GM18508 (cell line): ENCODE results near the gene CD300LD.

Experiments used
- ATAC-seq: cut with Tn5 transposase; IDR thresholded peaks from one replicate; pipeline ENCODE4 v1.9.1; 2021; ENCODE audit warnings: moderate number of reproducible peaks; ENCODE audit not compliant: insufficient read depth, unreplicated experiment

Gene CD300LD

DNA sequence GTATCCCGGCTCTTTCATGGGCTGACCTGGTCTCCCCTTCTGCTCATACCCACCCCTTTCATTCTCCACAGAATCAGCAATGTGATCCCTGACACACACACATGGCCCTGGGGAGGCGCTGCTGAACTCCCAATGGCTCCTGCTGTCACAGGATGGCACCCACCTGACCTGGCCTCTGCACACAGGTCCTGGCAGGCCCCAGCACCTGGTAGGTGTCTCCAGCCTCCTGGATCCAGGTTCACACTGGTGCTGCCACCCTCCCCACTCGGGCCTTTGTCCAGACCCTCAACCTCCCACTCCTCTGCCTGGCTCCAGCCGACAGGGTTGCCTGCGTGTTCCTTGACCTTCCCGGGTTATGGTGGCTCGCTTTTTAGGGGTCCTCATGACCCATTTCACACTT lies 44.8 kb downstream of the CD300LD start:
- ATAC-seq, result no peak

DNA sequence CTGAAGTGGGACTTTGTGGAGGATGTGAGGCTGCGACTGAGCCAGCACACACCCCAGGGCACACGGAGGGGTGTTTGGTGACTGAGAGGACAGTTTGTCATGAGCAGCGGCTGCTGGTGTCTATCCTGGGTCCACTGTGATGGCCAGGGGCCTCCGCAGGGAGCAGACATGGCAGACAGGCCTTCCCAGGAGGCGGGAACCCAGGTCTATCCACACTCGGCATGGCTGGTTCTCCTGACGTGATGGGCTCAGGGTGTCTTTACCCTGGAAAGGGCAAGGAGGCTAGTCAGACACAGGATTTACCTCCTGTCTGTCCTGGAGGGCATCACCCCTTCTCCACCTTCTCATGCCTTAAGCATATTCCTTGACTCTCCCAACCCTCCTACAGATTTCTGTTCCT lies 45.5 kb downstream of the CD300LD start:
- ATAC-seq, result no peak

DNA sequence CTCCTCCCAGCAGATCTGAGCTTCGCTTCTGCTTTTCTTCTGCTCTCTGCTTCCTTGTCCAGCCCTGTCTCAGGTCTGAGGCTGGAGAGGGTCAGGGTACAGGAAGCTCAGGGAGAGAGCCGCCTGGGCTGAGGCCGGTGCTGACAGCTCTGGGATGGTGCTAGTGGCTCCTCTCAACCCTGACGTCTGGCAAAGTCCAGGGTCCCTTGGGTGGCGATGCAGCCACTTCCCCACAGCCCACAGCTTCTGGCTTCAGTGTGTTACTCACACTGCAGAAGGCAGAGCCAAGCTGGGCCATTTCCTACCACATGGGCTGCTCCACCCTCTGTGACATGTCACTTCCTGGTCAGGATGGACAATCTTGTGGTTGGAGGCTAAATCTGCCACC lies 46.2 kb downstream of the CD300LD start, which contains the start of gene CD300C:
Gene CD300C, minus strand, starts transcription at position 273 of the 388 bp plus-strand sequence. CDS start 333 bp downstream, outside the sequence.
- no peak for ATAC-seq

DNA sequence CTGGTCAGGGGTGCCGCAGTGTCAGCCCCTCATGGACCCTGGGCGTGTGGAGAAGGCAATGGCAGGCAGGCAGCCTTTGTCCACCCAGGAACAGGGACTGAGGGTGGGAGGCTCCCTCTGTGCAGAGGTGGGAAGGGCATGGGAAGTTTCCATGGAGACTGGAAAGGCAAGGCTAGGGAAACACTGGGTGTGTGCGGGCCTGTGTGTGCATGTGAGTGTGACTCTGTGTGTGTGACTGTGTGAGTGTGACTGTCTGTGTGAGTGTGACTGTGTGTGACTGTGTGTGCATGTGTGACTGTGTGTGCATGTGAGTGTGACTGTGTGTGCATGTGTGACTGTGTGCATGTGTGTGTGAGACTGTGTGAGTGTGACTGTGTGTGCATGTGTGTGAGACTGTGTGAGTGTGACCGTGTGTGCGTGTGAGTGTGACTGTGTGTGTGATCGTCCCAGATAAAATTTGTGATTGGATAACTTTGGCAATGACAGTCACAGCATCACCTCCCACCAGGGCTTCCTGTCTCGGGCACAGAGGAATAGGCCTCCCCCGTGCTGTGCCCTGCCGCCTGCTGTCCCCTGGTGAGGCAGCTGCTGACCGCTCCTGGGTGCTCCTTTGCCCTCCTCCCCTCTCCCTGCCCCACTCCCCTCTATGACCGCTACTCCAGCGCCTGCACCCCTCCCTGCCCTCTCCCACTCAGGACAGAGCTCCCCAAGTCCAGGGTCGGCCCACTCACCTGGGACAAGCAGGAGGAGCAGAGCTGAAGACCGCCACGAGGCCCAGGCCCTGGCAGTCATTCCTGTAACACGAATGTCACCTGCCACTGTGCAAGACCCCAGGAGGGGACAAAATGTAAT lies 46.9 kb downstream of the CD300LD start:
- no peak for ATAC-seq

DNA sequence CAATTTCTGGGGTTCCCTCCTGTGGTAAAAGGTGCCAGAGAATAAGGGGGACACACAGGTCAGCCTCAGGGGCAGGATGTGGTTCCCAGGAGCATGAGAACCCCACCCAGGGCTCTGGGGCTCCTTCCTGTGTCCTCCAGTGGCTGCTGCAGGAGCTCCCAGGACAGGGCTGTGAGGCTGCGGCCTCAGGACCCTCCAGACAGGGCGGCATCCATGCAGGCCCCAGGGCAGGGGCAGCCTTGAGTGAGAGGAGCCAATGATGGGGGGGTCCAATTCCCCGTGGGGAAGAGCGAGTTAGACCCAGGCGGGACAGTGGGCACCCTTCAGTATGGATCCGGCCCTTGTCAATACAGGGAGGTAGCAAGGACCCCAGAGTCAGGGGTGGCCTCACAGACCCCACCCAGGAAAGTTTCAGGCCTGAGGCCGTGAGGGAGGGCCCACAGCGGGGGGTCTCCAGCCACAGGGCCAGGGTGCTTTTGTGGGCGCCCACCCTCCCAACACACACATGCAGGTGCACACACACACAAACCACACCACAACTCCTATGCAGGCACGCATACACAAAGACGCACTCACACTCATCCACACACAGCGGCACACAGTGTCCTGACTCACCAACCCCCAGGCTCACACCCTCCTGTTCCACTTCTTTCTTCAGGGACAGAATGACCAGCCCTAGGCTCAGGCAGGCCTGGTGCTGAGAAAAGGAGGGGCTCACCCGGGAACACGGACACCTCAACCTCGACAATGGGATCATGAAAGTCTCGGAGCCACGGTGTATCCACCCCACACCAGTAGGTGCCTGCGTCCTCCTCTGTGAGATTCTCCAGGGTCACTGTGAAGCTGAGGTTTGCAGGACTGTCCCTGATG lies 48.0 kb downstream of the CD300LD start:
- no peak for ATAC-seq

DNA sequence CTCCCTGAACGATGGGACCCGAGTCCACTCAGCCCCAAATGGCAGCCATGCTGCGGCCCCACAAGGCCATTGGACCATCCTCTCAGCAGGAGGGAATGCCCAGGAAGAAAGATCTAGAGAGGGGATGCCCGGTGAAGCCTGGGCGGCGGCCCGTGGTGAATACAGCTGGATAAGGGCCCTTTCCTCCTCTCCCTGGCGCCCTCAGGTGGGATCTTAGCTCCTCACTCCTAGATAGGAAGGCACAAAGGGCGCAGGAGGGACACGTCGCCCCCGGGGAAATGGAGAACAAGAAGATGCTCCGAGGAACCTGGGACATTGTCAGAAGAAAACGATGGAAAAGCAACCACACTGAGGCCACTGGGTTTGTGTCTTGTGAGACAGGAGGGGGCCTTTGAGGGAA lies 48.7 kb downstream of the CD300LD start:
- ATAC-seq, result no peak

DNA sequence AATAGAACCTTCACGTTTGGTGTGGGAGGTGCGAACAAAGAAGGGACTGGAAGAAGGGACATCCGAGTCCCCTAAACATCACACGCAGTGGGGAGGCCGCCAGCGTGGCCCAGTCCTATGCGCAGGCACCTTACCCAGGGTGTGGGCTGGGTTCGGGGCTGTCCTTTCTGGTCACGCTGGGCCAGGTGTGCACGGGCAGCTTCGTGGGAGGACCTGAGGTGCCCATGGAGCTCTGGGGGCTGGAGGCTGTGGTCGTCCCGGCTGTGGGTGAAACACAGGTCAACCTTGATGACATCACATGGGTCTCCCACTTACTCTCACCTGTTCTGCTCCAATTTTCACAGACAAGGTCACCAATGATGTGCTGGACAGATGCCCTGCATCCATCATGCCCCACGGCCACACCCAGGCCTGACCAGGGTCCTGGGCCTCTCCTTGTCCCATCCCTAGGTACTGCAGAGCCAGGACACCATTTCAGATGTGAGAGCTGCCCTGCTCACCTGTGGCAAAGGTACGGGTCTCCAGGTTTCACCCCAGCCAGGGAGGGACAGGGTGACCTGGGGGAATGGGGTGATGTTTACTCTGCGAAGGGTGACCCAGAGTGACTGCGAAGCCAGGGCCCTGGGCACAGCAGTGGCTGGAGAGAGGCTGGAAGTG lies 49.2 kb downstream of the CD300LD start:
- ATAC-seq, result no peak

DNA sequence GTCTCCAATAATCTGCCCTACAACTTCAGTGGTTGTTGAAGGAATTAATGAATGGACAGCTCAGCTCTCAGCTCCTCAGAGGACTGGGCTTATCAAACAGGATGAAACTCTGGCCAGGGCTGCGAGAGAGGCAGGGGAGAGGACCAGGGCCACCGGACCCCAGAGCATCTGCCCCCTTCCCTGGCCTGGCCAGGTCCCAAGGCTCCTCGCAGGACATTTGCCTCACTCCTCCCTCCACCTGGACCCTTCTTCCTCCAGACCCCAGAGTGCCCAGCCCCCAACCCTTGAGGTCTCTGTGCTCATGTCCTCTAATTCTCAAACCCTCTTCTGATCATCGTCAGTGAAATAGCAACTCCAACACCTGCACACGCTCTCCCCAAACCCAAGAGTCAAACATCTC lies 49.9 kb downstream of the CD300LD start:
- ATAC-seq, result no peak

DNA sequence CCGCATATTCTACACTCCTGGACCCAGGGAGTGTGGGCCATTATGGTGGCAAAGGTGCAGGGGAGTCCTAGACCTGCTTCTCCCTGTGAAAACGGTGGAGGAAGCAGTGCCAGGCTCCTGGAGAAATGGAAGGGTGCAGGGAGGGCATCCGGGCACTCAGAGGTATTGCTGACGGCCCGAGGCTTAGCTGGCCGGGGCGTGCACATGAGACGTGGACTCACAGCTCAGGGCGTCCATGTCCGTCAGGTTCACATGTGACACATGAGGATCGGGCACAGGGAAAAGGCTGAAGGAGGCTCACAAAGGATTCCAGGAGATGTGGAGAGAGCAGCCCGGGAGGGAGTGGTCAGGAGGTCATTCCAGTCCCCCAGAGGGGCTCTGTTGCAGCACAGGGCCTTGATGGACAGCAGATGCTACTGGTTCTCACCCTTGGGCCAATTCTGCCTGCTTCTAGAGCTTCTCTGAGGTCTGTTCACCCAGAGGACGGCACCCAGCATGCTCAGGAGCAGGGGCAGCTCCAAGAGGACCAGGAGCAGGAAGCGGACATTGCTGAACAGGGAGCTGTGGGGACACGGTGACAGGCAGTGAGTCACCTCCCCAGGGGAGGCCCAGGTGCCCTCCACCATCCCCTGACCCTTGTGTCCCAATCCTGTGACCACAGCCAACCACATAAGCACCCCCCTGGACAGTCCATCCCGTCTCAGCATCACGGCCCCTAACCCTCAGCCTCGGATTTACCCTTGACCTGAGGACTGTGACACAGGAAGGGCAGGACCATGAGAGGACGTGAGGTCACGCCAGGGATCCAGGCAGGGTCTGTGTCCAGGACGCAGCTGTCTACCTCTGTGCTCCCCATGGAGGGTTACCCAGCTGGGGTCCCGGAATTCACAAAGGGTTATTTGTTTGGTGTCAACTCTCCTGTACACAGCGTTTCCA lies 50.6 kb downstream of the CD300LD start:
- no peak for ATAC-seq

DNA sequence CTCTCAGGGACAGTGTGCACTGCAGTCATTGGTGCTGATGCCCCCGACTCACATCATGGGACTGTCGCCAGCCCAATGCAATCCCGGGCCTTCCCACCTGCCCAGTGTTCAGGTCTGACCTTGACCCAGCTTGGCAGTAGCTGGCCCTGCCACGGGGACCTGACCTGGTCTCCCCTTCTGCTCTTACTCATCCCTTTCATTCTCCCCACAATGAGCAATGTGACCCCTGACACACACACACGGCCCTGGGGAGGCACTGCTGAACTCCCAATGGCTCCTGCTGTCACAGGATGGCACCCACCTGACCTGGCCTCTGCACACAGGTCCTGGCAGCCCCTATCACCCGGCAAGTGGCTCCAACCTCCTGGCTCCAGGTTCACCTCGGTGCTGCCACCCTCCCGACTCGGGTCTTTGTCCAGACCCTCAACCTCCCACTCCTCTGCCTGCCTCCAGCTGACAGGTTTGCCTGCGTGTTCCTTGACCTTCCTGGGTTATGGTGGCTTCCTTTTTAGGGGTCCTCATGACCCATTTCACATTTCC lies 52.7 kb downstream of the CD300LD start:
- ATAC-seq, result no peak

DNA sequence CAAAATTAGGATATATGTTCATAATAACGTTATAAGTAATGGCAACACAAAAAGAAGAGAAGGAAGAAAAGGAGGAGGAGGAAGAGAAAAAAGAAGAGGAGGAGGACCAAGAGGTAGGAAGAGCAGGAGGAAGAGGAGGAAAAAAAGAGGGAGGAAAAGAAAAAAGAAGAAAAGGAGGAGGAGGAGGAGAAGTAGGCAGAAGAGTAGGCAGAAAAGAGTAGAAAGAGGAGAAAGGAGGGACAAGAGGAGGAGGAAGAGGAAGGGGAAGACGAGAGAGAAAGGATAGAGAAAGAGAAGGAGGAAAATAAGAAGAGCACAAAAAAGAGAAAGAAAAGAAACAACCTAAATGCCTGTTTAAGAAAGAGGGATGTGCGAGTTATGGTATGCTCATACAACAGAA lies 55.2 kb downstream of the CD300LD start:
- ATAC-seq, result no peak

DNA sequence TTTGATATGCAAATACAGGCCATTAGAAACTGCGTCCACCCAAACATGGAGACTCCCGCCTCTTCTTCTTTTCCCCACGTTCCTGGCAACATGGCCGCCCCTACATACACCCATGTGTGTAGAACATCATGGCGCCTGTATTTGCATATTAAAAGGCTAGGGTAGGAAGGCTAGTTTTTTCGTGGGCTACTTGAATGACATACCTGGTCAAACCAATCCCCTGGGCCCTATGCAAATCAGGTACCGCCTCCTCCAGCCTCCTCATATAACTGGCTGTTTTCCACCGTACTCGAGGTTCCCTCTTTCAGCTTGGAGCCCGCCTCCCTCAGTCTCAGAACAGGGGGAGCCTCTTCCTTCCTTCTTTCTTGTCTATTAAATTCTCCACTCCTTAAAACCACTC lies 60.0 kb downstream of the CD300LD start:
- no peak for ATAC-seq

DNA sequence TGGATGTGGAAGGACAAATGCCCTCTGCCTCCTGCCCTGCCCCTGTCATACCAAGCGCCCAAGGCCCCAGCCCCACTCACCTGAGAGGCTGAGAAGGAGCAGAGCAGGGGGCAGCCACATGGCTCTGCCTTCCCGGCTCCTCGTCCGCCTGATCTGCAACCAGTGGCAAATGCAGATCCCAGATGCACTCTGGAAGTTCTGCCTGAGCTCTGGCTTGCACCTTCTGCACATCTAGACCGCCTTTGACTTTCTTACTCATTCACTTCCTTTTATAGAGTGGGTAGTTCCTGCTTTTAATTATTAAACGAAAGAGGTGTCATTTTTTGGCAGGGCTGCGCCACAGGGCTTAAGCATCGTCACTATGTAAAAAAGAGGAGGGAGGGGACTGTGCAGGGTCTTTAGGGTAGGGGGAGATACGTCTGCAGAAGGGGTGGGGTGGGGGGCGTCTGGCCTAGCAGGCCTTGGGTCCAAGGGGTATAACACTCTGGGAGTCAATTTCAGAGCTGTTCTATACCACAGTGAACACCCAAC lies 60.8 kb downstream of the CD300LD start, which contains the start of gene CD300LB:
Gene CD300LB, minus strand, starts transcription at position 245 of the 531 bp plus-strand sequence. Its CDS starts 125 bp downstream, at position 120.
- no peak for ATAC-seq

DNA sequence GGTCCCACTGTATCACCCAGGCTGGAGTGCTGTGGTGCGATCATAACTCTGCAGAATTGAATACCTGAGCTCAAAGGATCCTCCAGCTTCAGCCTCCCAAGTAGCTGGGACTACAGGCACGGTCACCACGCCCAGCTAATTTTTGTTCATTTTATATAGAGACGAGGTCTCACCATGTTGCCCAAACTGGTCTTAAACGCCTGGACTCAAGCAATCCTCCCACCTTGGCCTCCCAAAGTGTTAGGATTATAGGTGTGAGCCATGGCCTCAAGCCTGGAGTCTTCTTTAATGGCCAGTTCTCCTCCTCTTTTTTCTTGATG lies 61.3 kb downstream of the CD300LD start:
- no peak for ATAC-seq
